IPS-15b (cell line): ENCODE data around the gene PSME4.

Experiments used
- H3K27me3 ChIP-seq: one replicate; pipeline ENCODE4 v1.6.1; 2013; ENCODE audit warnings: low read length; ENCODE audit not compliant: control insufficient read depth, insufficient read depth
- H3K36me3 ChIP-seq: one replicate; pipeline ENCODE4 v1.6.1; 2013; ENCODE audit warnings: low read length; ENCODE audit not compliant: control insufficient read depth, insufficient read depth
- H3K4me1 ChIP-seq: one replicate; pipeline ENCODE4 v1.6.1; 2013; ENCODE audit warnings: mild to moderate bottlenecking, low read length; ENCODE audit not compliant: control insufficient read depth, insufficient read depth
- H3K4me3 ChIP-seq: one replicate; pipeline ENCODE4 v1.5.1; 2013; ENCODE audit warnings: low read depth, low read length
- H3K9ac ChIP-seq: one replicate; pipeline ENCODE4 v1.6.1; 2013; ENCODE audit warnings: low read depth, mild to moderate bottlenecking, low read length
- H3K9me3 ChIP-seq: one replicate; pipeline ENCODE4 v1.6.1; 2013; ENCODE audit warnings: mild to moderate bottlenecking, low read length; ENCODE audit not compliant: control insufficient read depth, insufficient read depth

Gene PSME4

GRCh38 chr2:53907582-53907981 is 63.2 kb downstream of the PSME4 start:
- H3K9ac ChIP-seq, result no peak overlapping the region

GRCh38 chr2:53905396-53905795 is 65.4 kb downstream of the PSME4 start:
- H3K36me3 ChIP-seq, result peaks cover 7% of the 10 kb centered on the region

More at GRCh38 chr2:53907582-53907981, 63.2 kb downstream of the PSME4 start:
- peaks cover 7% of the 10 kb centered on the region for H3K36me3 ChIP-seq
- H3K4me3 ChIP-seq, result no peak overlapping the region
- no peaks in the 10 kb centered on the region for H3K27me3 ChIP-seq
- H3K4me1 ChIP-seq, result no peaks in the 10 kb centered on the region
- H3K9me3 ChIP-seq, result no peaks in the 10 kb centered on the region

GRCh38 chr2:53903011-53903410 is 67.8 kb downstream of the PSME4 start:
- Histone ChIP-seq H3K4me3 (no peak overlapping the region), H3K9ac (no peak overlapping the region), H3K27me3 (no peaks in the 10 kb centered on the region), H3K4me1 (no peaks in the 10 kb centered on the region), H3K36me3 (peaks cover 7% of the 10 kb centered on the region), H3K9me3 (no peaks in the 10 kb centered on the region)

More at GRCh38 chr2:53905396-53905795, 65.4 kb downstream of the PSME4 start:
- Histone ChIP-seq H3K27me3 (no peaks in the 10 kb centered on the region), H3K4me1 (no peaks in the 10 kb centered on the region), H3K9me3 (no peaks in the 10 kb centered on the region), H3K9ac (no peak overlapping the region), H3K4me3 (no peak overlapping the region)

GRCh38 chr2:53901192-53901591 is 69.6 kb downstream of the PSME4 start:
- no peaks in the 10 kb centered on the region for H3K27me3 ChIP-seq
- no peak overlapping the region for H3K4me3 ChIP-seq
- H3K36me3 ChIP-seq, result peaks cover 3% of the 10 kb centered on the region
- no peak overlapping the region for H3K9ac ChIP-seq
- H3K4me1 ChIP-seq, result no peaks in the 10 kb centered on the region
- no peaks in the 10 kb centered on the region for H3K9me3 ChIP-seq

GRCh38 chr2:53896864-53897263 is 73.9 kb downstream of the PSME4 start:
- Histone ChIP-seq H3K9me3 (no peaks in the 10 kb centered on the region), H3K36me3 (peaks cover 8% of the 10 kb centered on the region), H3K27me3 (no peaks in the 10 kb centered on the region)

GRCh38 chr2:53886406-53887280 is 84.2 kb downstream of the PSME4 start:
- no peaks in the 10 kb centered on the region for H3K4me1 ChIP-seq
- H3K9me3 ChIP-seq, result no peaks in the 10 kb centered on the region
- H3K9ac ChIP-seq, result no peak overlapping the region
- H3K27me3 ChIP-seq, result no peaks in the 10 kb centered on the region
- peaks cover 22% of the 10 kb centered on the region for H3K36me3 ChIP-seq
- H3K4me3 ChIP-seq, result no peak overlapping the region

More at GRCh38 chr2:53896864-53897263, 73.9 kb downstream of the PSME4 start:
- no peaks in the 10 kb centered on the region for H3K4me1 ChIP-seq
- no peak overlapping the region for H3K4me3 ChIP-seq
- no peak overlapping the region for H3K9ac ChIP-seq

GRCh38 chr2:53884883-53885282 is 85.9 kb downstream of the PSME4 start:
- no peak overlapping the region for H3K4me3 ChIP-seq
- peaks cover 15% of the 10 kb centered on the region for H3K36me3 ChIP-seq
- no peaks in the 10 kb centered on the region for H3K4me1 ChIP-seq
- no peaks in the 10 kb centered on the region for H3K9me3 ChIP-seq
- H3K27me3 ChIP-seq, result no peaks in the 10 kb centered on the region
- H3K9ac ChIP-seq, result no peak overlapping the region

- Histone ChIP-seq H3K27me3 (no peaks in the 10 kb centered on the region), H3K36me3 (peaks cover 8% of the 10 kb centered on the region)
Measured at GRCh38 chr2:53881986-53882385, 88.8 kb downstream of the PSME4 start.

GRCh38 chr2:53881360-53881759 is 89.4 kb downstream of the PSME4 start:
- H3K9me3 ChIP-seq, result no peaks in the 10 kb centered on the region
- no peak overlapping the region for H3K4me3 ChIP-seq
- H3K27me3 ChIP-seq, result no peaks in the 10 kb centered on the region
- H3K4me1 ChIP-seq, result no peaks in the 10 kb centered on the region
- peaks cover 8% of the 10 kb centered on the region for H3K36me3 ChIP-seq
- no peak overlapping the region for H3K9ac ChIP-seq

More at GRCh38 chr2:53881986-53882385, 88.8 kb downstream of the PSME4 start:
- Histone ChIP-seq H3K9ac (no peak overlapping the region), H3K4me3 (no peak overlapping the region), H3K9me3 (no peaks in the 10 kb centered on the region), H3K4me1 (no peaks in the 10 kb centered on the region)

GRCh38 chr2:53880756-53881155 is 90.0 kb downstream of the PSME4 start:
- Histone ChIP-seq H3K4me3 (no peak overlapping the region), H3K36me3 (peaks cover 8% of the 10 kb centered on the region), H3K27me3 (no peaks in the 10 kb centered on the region), H3K4me1 (no peaks in the 10 kb centered on the region), H3K9ac (no peak overlapping the region), H3K9me3 (no peaks in the 10 kb centered on the region)

- peaks cover 16% of the 10 kb centered on the region for H3K36me3 ChIP-seq
- no peaks in the 10 kb centered on the region for H3K27me3 ChIP-seq
- no peaks in the 10 kb centered on the region for H3K4me1 ChIP-seq
- no peak overlapping the region for H3K4me3 ChIP-seq
- H3K9me3 ChIP-seq, result no peaks in the 10 kb centered on the region
- H3K9ac ChIP-seq, result no peak overlapping the region
Measured at GRCh38 chr2:53877556-53877955, 93.2 kb downstream of the PSME4 start.

GRCh38 chr2:53877112-53877511 is 93.7 kb downstream of the PSME4 start:
- peaks cover 13% of the 10 kb centered on the region for H3K36me3 ChIP-seq
- H3K27me3 ChIP-seq, result no peaks in the 10 kb centered on the region
- H3K9me3 ChIP-seq, result no peaks in the 10 kb centered on the region
- no peaks in the 10 kb centered on the region for H3K4me1 ChIP-seq
- no peak overlapping the region for H3K4me3 ChIP-seq
- H3K9ac ChIP-seq, result no peak overlapping the region
